Measurements from ENCODE around the gene ELMO2.
A peak's percentile ranks its signal among the peaks of the same experiment; 100 is the strongest.

Gene ELMO2

DNA sequence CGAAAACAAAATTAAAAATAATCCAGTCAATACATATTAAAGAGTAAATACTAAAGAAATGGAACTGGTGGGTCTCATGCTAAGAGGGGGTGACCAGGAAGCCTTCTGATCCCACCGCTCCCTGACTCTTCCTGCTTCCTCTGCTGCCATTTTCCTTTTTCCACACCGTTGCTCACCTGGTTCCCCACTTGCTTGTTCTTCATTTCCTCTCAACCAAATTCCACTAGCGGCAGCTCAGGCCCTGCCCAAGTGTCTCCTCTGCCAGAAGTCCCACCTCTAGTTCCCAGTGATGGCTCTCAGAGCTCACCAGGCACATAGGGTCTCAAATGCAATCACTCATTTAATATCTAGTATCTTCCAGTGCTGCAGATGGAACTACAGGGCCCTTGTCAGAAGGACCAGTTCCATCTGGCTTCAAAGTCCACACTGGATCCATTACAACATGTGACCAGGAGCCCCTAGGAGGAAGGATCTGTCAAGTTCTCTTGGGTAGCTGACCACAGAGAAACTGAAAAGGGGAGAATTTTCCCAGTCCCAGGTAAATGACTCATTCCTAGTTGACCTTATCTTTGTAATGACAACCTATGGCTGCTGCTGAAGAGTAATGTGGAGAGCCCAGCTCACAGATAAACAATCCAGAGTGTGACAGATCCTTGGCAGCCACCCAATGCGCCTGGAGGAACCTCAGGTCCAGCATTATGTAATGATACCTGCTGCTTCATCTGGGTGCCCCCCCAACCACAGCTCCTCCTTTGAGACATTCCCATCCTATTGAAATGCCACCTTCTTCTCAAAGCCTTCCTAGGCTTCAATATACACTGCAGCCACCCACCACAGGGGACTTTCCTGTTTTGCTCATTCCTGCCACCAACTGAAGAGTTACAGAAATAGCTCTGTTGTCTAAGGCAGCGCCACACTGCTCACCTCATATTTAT is 38.2 kb downstream of the ELMO2 start:
- no peak for DNase-seq

DNA sequence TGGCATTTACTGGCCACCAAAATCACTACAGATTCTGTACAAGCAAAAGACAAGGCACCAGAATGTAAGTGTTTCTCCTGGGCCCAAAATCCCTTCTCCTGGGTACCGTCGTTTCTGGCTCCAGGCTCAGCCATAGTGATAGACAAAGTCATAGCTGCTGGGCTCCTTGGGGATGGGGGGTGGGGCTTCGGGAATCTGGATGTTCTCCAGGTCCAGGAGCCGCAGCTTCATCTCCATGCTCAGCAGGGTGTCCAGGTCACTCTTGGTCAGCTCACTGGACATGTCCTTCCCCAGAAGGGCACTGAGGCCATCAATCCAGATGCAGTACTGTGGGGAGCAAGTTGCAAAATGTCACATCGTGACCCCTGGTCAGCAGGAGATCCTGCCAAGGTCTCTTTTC is 39.2 kb downstream of the ELMO2 start:
- no peak for DNase-seq

DNA sequence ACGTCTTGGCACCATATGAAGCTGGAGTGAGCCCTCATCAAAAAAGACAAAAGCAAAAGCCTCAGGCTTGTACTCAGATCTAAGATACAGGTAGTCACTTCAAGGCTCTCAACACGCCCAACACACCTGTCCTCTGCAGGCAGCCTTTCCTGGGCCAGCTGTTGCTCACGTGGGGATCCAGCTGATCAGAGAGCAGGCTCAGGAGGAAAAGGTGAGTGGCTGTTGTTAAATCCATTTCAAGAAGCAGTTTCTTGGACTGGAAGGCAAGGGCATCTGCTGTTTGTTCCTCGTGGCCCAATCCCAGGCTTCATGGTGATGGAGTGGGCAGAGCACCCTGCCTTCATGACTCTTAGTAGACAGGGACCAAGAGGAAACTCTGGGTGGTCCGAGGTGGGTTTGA is 39.6 kb downstream of the ELMO2 start:
- DNase-seq = no peak

DNA sequence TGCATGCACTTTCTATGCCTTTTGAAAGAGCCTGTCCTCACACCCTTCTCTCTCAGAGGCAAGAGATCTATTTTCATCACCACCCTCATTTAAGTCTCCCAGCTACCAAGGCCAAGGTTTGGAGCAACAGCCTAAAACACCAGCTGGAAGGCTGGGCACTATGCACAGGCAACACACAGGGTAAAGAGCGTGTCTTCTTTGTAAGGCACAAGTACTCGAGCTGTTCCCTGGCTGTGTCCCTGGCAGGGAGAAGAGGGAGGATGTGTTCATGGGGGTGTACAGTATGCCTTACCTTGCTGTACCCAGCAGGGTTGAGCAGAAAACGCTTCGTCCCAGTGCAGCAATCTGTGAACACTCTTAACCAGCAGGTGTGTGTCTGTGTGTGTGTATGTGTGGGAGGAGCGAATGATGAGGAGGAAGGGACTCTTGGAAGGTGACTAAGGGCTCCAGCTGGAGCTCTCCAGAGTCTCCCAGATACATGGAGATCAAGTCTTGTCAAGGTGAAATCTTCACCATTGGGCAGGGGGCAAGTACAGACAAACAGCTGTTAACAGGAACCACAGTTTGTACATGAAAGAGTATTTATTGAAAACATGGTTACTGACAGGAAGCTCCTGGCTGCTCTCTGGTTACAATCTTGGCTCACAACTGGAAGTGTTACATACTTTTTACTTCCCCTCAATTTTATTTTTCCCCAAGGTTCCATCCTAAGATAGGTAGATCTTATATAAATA is 40.8 kb downstream of the ELMO2 start:
- DNase-seq = no peak

DNA sequence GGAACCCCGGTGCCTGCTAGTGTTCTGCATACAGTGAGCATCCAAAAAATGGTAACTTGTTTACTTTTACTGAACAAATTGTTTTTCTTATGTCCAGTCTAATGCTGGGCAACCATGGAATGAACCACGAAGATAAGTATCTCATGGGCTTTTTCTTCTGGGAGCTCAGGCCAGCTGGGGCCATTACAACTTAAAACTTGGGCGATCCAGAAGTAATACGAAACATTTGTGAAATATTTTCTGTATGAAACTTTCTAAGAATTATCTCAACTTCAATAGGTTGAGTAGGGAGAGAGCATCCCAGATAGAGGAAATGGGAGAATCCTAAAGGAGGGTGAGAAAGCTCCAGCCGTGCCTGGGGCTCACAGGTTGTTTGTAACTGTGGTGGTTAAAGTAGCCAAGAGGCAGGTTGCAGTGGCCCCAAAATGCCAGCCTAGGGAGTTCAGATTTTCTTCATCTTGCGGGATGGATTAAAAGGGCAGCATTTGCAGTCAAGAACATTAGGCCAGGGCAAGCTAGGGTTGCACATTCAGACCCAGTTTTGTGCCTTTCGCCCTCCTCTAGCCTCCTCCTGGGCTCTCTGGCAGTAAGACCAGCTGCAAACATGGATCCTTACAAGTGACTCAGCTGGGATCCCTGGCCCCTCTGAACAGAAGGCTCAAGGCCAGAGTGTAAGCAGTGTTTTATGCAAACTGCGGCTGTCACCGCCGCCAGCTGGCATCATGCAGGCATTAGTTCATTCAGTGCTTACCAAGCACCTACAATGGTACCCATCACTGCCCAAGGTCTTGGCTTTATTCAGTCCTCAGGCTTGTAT is 41.5 kb downstream of the ELMO2 start:
- DNase-seq = no peak

DNA sequence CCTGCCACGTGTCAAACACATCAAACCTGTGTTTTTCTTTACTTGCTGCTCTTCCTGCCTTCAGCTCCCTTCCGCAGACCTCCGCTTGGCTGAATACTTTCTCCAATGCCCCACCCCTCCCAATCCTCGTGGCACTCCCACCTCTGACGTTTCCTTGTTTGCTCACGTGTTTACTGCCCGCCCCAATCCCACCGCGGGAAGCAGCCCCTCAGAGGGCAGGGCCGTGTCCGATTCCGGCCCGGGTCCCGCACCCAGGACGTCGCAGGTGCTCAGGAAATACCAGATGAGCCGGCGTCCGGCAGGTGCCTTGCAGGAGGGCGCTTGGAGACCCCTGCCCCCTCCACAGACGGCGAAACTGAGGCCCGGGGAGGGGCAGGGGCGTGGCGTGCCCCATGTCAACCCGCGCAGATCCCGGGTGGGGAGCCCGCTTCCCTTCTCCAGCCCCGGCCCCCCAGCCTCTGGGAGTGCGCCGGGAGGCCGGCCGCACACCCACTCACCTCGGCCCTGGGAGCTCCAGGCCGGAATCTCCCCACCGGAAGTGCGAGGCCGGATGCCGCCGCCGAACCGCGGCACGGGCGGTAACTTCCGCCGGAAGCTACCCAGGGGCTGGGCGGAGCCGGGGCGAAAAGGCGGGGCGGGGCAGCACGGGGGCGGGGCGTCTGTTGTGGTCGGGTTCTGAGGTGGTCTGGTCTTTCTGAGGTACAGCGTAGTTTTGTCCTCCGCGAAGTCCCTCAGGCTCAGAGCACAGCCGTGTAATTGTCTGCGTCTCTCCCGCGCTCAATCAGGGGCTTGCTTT is 42.3 kb downstream of the ELMO2 start:
- peak; percentile 94 for DNase-seq

DNA sequence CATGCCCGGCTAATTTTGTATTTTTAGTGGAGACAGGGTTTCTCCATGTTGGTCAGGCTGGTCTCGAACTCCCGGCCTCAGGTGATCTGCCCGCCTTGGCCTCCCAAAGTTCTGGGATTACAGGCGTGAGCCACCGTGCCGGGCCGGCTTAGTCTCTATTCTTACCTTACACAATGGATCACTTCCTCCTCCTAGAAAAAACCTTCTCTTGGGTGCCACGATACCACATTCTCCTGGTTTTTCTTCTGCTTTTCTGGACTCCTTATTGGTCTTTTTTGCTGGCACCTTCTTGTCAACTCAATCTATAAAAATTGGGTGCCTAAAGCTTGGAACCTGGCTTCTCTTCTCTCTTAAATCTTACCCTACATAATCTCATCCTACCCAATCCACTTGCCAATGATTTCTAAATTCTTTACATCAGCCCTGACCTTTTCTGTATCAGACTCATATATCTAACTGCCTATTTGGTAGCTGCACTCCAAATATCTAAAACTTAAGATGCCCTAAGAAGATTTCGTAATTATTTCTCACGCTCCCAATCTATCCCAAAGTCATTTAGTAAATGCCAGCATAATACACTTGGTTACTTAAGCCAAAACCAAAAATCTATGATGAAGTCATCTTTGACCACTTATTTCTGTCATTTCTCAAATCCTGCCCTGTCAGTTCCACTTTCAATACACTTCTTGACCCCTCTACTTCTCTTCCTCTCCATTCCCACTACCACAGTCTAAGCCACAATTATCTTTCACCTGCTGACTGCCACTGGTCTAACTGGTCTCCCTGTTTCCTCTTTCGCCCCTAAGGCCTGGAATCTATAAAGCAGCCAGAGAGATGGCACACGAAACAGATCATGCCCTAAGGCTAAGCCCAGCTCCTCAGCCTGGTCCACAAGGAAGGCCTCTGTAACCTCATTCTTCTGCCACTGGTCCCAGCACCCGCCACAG is 43.2 kb downstream of the ELMO2 start:
- DNase-seq = no peak

DNA sequence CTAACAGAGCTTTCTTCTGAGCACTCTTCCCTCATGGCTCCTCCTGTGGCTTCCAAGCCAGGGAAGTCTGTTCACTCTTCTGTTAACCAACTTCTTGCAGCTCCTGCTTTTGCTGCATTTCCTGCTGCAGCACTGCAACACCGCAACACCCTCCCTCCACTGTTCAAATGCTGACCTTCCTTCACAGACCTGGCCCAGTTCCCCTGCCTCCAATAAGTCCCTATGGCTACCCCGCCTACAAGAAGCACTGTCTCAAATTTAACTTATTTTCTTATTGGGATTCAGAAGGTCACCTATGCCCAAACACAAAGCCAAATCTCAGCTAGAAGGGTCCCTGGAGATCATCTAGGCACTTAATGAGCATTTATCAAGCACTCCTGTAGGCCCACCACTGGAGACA is 44.6 kb downstream of the ELMO2 start:
- DNase-seq = no peak

DNA sequence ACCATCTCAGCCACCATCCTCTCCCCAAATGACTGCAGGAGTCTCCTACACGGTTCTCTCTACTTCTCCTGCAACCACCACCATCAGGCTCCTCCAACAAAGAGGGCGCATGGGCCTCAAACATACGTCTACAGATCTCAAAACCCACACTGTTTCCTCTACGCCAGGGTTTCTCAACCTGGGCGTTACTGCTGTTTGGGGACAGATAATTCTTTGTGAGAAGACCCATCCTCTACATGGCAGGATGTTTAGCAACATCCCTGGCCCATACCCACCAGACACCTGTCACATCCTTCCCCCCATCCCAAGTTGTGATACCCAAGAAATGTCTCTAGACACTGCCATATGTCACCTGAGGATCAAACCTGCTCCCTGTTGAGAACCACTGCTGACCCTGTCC is 45.0 kb downstream of the ELMO2 start:
- DNase-seq = no peak

DNA sequence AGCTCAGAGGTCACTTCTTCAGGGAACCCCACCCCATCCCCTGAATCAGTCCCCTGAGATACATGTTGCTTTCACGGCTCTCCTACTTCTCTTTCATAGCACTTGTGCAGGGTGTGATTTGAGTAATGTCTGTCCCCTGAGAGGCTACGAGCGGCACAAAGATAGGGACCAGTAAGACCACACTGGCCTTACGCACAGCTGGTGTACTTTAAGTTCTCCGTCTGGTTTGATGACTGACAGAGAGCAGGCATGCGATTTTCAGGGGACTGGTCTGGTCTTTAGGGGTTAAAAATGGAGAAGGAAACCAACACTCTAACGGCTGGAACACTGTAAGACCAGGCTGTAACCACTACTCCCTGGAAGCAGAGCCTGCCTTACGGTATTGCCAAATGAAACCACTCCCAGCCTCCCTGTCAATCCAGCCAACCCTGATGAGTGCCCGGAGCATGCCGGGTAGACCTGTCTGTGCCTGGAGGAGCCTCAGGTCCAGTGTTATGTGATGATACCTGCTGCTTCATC is 47.1 kb downstream of the ELMO2 start:
- DNase-seq = no peak

DNA sequence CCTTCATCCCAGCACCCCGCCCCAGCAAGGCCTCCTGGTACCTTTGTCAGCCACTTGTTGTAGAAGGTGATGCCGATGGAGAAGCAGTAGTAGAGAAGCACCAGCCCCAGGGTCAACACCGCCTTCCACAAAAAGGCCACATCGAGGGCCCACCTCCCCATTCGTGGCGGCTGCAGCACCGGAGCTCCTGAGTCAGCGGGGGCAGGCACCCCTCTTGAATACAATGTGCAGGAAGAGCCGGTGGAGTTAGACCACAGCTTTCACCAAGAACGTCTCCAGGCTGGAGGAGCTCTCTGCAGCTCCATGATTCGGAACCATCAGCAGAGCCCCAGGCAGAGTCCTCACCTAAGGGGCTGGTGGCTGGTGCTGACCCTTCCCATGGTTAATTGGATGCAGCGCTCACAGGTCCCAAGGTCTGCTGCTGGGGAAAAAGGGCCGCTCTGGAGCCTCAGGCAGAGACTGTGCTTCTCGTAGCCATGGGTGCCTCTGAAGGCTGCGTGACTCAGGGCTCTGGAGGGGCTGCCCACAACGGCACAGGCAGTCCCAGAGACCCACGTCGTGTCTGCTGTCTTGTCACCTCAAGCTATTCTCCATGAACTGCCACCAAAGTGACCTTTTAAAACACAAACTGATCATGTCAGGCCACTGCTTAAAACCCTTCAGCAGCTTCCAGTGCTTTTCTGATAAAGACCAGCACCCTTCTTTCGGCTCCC is 47.9 kb downstream of the ELMO2 start:
- no peak for DNase-seq

DNA sequence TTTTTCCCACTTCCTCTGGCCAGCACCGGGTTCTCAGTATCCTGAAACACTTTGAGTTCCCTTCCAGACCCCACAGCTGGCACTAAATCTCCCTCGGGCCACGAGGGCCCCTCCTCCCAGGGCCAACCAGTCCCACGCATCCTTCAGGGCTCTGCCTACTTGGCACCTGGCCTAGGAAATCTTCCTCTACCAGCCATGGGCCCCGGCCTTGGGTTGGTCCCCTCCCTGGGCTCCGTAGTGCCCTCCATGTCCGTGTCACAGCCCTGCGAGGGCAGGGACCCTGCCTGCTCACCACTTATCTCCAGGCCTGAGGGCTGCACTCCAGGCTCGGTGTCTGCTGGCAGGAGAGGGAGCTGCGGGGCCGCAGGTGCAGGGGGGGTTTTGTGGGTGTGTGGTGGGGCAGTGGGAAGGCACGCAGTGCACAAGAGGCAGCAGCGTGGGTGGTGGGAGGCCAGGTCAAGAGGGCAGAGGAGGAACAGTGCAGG is 49.3 kb downstream of the ELMO2 start:
- no peak for DNase-seq

DNA sequence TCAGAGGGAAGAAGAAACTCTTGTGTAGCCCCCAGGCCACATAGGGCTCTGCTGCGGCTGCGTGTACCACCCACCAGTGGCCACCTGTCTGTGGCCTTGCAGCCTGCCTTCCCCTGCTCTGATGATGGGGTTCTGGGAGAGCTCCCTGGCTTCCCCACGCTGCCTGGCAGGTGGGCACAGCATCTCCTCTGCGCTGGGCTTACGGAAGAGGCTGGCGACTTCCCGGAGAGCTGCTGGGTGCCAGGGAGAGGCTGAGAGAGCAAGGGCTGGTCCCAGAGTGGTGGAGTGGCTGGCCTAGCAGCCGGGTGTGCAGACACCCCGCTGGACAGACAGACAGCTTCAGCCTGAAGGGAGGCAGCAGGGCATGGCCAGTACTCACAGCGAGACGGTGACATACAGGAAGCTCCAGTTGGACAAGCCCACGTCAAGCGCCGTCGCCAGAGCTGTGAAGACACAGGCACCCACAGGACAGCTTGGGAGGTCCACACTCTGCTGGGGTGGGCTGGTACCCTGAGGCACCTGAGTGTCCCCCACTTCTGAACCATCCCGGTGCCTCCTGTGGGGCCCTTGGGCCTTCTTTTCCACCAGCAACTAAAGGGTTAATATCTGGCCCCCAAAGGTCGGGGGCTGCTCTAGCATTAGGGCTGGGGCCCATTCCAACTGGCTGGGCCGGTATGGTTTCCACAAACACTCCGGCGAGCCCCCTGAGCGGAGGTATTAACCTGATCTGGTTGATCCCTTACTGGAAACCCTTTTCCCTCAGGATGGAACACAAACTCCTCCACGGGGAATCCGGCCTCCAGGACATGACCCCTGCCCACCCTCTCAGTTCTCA is 50.0 kb downstream of the ELMO2 start:
- no peak for DNase-seq

DNA sequence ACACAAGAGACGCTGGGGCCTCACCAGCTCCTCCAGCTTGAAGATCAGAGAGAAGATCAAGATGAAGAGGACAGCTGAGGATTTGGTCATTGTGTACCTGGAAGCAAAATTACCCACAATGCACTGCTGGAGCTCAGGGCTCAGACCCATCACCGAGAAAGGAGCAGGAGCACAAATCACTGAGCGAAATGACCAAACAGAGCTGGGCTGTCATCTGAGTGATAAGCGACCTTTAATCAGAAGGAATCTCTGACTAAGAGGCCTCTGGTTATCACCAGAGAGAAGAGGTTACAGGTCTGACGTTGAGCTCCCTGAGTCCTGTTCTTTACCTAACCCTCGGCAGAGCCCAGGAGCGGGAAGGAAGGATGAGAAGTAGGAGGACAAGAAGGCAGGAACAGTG is 50.6 kb downstream of the ELMO2 start:
- DNase-seq = no peak

DNA sequence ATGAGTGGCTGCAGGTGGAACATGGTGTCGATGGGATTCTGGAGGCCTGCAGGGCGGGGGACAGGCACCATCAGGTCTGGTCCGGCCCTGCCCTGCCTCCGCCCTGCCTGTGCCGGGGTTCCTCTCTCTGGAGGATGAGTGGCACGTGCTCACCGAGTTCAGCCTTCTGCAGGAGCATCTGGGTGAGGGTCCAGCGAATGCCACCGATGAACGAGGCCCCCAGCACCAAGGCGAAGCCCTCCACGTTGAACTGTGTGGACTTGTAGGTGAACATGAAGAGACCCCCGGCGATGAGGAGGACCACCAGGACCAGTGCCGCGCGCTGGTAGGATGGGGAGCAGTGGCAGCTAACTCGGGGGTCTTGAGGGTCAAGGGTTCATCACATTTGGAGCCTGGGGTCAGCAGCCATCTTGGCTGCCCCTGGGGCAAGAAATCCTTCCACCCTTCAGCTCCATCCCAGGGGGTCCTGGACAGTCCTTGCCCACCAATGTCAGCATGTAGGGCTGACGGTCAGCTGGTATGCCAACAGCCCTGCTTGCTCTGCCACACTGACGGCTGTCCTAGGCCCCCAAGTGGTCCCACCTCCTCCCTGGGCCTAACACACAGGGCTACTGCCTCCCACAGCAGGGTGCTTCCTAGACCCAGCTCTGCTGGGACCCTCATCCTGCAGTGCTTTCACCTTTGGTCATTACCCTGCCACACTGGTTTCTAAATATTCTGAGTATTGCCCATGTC is 51.3 kb downstream of the ELMO2 start:
- DNase-seq = no peak

DNA sequence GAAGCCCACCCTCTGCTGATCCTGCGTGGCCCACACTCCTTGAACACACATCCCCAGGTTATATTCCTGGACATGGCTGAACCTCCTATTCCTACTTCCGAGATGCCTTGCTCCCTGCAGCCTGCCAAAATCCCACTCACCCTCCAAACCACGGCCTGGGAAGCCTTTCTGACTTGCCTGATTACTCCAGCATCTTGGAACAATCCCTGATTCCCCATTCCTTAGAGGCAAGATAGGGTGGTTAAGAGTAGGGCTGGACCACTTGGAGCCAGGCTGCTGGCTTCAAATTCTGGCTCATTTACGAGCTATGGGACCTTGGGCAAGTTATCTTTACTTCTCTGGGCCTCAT is 52.2 kb downstream of the ELMO2 start:
- no peak for DNase-seq

DNA sequence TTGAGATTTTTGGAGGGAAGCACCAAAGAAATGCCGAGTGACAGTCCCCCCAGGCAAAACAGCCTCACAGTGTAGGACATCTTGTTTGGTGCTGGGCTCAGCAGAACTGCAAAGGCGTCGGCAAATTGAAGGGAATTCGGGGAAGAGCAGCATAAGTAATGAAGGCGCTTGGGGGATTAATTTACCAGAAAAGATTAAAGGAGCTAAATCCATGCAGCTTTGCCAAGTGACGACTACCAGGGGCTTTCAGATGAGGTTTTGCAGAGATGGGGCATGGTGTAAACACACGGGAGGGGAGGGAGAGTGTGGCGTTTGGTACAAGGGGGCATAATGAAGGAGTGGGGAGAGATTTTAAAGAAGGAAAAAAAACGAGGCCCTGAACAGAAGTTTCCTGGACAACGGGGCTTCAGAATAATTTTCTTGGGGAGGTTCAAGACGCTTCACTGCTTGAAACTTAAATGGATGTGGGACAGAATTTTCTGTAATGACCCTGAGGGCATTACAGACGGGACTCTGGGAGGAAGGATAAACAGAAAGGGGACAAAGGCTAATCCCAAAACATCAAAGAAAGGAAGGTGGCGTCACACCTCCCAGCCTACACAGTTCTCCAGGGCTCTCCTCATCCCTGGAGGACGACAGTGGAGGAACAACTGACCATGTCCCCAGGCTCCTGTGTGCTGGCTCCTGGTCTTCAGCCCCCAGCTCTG is 52.8 kb downstream of the ELMO2 start:
- DNase-seq = no peak

DNA sequence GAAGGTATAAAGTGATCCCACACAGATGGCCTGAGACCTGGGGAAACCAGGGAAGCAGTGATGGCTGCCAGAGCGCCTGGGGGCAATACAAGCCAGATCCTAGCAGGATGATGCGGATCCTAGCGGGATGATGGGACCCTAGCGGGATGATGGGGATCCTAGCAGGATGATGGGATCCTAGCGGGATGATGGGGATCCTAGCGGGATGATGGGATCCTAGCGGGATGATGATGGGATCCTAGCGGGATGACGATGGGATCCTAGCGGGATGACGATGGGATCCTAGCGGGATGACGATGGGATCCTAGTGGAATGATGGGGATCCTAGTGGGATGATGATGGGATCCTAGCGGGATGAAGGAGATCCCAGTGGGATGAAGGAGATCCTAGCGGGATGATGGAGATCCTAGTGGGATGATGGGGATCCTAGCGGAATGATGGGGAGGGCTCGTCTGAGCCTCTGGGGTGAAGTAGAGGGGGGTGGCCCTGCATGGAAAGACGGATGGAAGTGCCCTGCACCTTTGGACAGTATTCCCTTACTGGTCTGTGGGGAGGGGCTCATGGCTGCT is 54.0 kb downstream of the ELMO2 start:
- no peak for DNase-seq
